HG03159 (cell line): ENCODE measurements around the gene FIBP.
"Not testable (repeated sequence)": the region's sequence is repeated elsewhere in the genome, so short reads cannot be mapped to it uniquely, and the experiment has no call there.

Experiments used
- ATAC-seq: cut with Tn5 transposase; IDR thresholded peaks from one replicate; pipeline ENCODE4 v1.9.1; 2021; ENCODE audit warnings: mild to moderate bottlenecking, moderate library complexity; ENCODE audit not compliant: unreplicated experiment

FIBP gene

GRCh38 chr11:65915101-65915820 lies 27.0 kb upstream of the FIBP start:
- ATAC-seq, result no peak

GRCh38 chr11:65912845-65913244 lies 24.6 kb upstream of the FIBP start:
- no peak for ATAC-seq

- no peak for ATAC-seq
Observed at GRCh38 chr11:65911682-65912568, 23.7 kb upstream of the FIBP start.

GRCh38 chr11:65907878-65908277 lies 19.6 kb upstream of the FIBP start:
- ATAC-seq, result no peak

- ATAC-seq, result no peak
Observed at GRCh38 chr11:65906602-65907001, 18.3 kb upstream of the FIBP start.

- ATAC-seq, result no peak
Observed at GRCh38 chr11:65903715-65904114, 15.4 kb upstream of the FIBP start.

- no peak for ATAC-seq
Observed at GRCh38 chr11:65903068-65903481, 14.8 kb upstream of the FIBP start.

DNA sequence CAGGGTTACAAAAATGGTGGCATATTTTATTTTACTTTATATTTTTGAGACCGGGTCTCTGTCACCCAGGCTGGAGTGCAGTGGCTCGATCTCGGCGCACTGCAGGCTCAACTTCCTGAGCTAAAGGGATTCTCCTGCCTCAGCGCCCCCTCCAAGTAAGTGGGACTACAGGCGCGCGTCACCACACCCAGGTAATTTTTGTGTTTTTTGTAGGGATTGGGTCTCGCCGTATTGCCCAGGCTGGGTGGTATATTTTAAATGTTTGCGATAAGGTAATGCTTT lies 12.6 kb upstream of the FIBP start:
- ATAC-seq, result no peak

DNA sequence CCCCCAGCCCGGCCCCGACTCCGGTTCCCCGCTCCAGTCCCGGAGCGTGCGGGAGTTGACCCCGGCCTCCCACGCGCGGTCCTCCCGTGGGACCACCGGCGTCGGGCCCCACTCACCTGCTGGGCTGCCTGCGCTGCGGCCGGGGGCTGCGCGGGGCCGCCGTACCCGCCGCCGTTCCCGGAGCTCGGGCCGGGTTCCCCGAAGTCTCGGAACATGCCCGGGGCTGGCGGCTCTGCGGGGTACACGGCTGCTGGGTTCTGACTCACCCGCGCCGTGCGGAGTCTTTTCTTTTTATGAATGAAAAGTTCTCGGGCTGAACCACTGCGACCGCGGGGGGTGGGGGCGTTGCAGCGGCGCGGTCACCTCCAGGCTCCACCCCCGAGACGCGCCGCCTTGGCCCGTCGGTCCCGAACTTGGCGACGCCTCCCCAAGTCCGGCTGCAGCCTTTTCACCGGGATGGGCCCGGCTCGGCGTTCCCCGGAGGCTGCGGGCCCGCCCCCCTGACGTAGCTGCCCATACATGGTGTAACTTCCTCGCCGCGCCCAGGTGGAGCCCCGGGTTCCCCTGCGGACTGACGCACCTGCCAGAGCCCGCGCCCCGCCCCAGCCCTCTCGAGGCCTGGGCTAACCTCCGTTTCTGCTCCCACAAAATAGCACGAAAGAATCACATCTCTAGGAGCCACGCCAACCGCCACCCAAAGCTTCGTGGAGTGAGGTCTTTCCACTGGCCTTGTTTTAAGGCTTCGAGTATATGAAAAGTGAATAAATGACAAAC lies 12.0 kb upstream of the FIBP start, which contains the start of gene FOSL1:
Gene FOSL1, minus strand, starts transcription at position 264 of the 774 bp plus-strand sequence. Its CDS starts 49 bp downstream, at position 215.
- ATAC-seq, result peak; percentile 78

- no peak for ATAC-seq
Observed at GRCh38 chr11:65899356-65900124, 11.3 kb upstream of the FIBP start.

DNA sequence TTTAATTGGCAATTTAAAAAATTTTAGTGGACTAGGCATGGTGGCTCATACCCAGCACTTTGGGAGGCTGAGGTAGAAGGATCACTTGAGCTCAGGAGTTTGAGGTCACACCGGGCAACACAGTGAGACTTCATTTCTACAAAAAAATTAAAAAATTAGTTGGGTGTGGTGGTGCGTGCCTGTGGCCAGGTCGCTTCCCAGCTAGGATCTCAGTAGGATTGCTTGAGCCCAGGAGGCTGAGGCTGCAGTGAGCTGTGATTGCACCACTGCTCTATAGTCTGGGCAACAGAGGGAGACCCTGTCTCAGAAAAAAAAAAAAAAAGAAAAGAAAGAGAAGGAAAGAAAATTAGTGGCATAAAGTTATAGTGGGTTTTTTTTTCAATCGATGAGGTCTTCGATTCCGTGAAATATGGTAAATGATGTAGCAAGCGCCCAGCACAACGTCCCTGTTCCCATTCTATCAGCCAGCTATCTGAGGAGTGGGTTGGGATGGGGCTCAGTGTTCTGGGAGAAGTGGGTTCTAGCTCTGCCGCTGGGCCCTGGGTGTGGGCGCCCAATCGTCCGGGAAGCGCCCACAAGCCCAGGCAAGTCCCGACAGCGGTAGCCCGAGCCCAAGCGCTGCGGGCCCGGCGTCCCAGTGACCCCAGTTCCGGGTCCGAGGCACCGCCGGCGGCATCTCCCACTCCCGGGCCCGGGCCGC lies 10.5 kb upstream of the FIBP start:
- ATAC-seq, result no peak

DNA sequence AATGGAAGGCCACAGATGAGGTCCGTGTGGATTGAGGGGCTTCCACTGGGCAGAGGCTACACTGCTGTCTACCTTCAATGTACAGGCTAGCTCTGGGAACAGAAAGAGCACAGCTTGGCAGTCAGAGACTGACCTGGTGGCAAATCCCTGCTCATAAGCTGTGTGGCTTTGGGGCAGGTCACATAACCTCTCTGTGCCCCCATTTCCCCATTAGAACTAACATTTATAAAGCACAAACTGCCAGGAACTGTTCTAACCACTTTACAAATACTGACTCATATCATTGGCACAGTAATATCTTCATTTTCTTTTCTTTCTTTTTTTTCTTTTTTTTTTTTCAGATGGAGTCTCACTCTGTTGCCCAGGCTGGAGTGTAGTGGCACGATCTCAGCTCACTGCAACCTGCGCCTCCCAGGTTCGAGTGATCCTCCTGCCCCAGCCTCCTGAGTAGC lies 8.8 kb upstream of the FIBP start:
- ATAC-seq, result no peak

- ATAC-seq, result no peak
Observed at GRCh38 chr11:65896034-65896999, 8.0 kb upstream of the FIBP start.

- no peak for ATAC-seq
Observed at GRCh38 chr11:65895482-65895981, 7.3 kb upstream of the FIBP start.

DNA sequence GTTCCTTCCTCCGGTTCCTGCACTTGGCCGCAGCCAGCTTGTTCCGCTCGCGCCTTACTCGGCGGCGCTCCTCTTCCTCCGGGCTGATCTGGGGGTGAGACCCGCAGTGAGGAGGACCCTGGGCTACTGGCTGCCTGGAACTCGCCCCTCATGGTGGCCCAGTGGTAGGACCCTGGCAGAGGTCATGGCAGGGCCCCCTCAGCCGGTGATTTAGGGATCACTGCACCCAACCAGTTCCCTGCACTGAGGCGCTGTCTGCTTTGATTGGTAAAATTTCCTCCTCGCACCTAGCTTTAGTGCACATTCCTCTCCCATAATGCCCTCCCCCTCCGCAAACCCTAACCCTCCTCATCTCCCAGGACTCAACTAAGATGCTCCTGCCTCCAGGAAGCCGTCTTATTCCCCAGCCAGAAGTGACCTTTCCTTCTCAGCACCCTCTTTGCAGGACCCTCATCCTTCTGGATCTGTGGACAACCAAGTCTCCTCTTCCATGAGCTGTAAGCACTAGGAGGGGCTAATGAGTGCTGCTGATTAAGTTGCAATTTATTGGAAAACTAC lies 5.8 kb upstream of the FIBP start:
- ATAC-seq, result no peak

DNA sequence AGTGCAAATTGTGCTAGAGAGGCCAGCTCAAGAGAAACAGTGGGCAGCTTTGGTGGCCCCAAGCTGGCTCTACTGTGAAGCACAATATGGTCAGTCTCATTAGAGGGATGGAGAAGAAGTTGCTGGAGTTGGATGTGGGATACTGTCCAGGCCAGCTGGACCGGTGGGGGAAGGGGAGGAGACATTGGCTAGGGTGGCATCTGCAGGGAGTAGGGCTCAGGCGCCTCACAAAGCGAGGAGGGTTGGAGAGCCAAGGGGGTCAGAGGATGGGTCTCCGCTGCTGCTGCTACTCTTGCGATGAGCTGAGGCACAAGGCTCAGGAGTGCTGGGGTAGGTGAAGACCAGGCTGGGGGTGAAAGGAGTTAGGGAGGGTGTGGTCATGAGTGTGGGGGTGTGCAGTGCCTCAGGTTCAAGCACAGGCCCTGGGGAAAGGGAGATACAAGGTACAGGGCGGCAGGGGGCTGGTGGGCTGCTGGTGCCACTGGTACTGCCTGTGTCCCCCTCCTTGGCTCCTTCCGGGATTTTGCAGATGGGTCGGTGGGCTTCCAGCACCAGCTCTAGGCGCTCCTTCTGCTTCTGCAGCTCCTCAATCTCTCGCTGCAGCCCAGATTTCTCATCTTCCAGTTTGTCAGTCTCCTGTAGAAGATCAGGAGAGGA lies 4.5 kb upstream of the FIBP start:
- ATAC-seq, result no peak

DNA sequence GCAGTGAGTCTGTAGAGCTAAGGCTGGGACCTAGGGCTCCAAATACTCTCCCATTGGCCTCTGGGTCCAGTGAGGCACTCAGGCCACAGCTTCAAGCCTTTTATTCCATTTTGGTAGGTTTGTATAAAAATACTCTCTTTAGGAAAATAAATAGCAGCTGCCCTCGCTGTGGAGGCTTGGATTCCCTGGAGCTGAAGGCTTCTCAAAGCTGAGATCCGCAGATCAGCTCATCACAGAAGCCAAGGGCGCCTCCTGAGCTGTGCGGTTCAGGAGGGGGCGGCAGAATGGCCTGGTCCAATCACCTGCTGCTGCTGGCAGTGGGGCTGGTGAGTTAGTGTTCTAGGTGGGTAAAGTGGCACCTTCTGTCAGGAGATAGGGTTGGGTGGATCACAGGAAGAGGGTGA lies 3.9 kb upstream of the FIBP start:
- ATAC-seq, result not testable (repeated sequence)
